ENCODE data around the gene NLRP11. TPM values are rescaled to one million over a fixed set of nuclear protein-coding genes. Genes with fewer than 3 reads are reported as not detected.
"Not testable (repeated sequence)": the region's sequence is repeated elsewhere in the genome, so short reads cannot be mapped to it uniquely, and the experiment has no call there.

The NLRP11 gene
- total RNA-seq, 1 donor from 2014 or later: not detected

GRCh38 chr19:55777528-55777927, 54.3 kb downstream of the NLRP11 start:
- no peak for DNase-seq

- not testable (repeated sequence) for DNase-seq
These were observed 62.2 kb downstream of the NLRP11 start for GRCh38 chr19:55769632-55770031.

DNA sequence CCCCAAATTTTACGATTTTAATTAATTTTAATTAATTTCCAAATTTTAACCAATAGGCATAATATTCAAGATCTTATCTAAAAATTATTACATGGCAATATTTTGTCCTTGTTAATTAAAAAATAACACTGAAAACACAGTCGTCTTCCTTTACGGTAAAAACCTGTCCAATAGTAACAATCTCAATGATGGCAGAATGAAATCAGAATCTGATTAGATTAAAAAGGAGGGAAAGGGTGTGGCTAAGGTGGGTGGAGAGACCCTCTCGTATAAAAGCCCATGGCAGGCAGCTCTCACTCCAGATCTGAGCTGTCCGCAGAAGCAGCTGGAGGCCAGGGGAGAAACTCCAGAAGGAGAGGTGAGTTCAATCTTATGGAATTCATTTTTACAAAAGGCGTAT, 63.0 kb downstream of the NLRP11 start, which contains the start of gene RFPL4AL1:
RFPL4AL1 (plus strand) TSS at position 301 of the 400 bp plus-strand sequence. CDS start 2,687 bp downstream, outside the sequence.
- DNase-seq: not testable (repeated sequence)

GRCh38 chr19:55766466-55766865, 65.3 kb downstream of the NLRP11 start:
- no peak for DNase-seq

DNA sequence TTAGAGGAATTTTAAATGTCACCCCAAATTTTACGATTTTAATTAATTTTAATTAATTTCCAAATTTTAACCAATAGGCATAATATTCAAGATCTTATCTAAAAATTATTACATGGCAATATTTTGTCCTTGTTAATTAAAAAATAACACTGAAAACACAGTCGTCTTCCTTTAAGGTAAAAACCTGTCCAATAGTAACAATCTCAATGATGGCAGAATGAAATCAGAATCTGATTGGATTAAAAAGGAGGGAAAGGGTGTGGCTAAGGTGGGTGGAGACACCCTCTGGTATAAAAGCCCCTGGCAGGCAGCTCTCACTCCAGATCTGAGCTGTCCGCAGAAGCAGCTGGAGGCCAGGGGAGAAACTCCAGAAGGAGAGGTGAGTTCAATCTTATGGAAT, 73.0 kb downstream of the NLRP11 start, which contains the start of gene RFPL4A:
RFPL4A (plus strand) TSS at position 301 of the 400 bp plus-strand sequence. CDS start 2,704 bp downstream, outside the sequence.
- DNase-seq: not testable (repeated sequence)

DNA sequence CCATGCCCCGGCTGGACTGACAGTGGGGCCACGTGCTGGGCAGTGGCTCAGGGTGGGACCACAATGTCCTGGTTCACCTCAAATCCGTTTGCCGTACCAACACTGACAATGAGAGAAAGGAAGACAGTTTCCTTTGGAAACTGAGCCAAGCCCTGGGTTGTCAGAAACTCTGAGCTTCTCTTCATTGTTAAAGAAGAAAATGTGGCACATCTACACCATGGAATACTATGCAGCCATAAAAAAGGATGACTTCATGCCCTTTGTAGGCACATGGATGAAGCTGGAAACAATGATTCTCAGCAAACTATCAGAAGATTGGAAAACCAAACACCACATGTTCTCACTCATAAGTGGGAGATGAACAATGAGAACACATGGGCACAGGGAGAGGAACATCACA, 75.0 kb downstream of the NLRP11 start:
- not testable (repeated sequence) for DNase-seq

DNA sequence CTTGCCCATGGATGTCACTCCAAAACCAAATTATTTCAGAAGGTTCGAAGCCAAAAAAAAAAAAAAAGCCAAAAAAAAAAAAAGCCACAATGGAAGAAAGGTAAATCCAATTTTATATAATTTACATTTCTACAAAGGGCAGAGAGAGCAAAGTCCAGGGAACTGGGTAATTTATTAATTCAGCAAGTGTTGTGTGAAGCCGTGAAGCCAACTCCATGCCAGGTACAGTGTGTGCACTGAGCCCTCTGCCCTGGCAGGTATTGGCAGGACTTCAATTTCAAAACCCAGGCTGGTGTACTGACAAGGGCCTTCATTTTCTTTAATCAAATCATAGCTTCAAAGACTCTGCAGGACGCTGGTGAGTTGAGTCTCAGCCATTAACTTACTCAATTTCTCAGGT, 78.4 kb downstream of the NLRP11 start:
- no peak for DNase-seq

GRCh38 chr19:55750715-55751114, 81.1 kb downstream of the NLRP11 start:
- no peak for DNase-seq

GRCh38 chr19:55738302-55738701, 93.5 kb downstream of the NLRP11 start, which contains the start of gene NLRP9:
Gene NLRP9 (minus strand): TSS chr19:55738402. CDS start chr19:55738374, 28 bp downstream.
- DNase-seq: no peak

Other genes with a start within 250 kb of the NLRP11 start
- gene FIZ1, start 232.5 kb downstream of the NLRP11 start, total RNA-seq: 5.9 TPM
- 16.0 TPM for gene ZNF524, start 231.7 kb downstream of the NLRP11 start, total RNA-seq
- gene ZNF865, start 226.4 kb downstream of the NLRP11 start, total RNA-seq: 5.0 TPM
- gene ZNF784, start 207.4 kb downstream of the NLRP11 start, total RNA-seq: 9.8 TPM
- gene ZNF580, start 191.0 kb downstream of the NLRP11 start, total RNA-seq: 4.4 TPM
- gene ZNF581, start 188.3 kb downstream of the NLRP11 start, total RNA-seq: 16.3 TPM
- gene CCDC106, start 183.8 kb downstream of the NLRP11 start, total RNA-seq: 8.6 TPM
- gene U2AF2, start 177.0 kb downstream of the NLRP11 start, total RNA-seq: 85.9 TPM
- gene EPN1, start 156.8 kb downstream of the NLRP11 start, total RNA-seq: 62.2 TPM
- gene NLRP9, start 93.6 kb downstream of the NLRP11 start, total RNA-seq: not detected
- 2.5 TPM for gene RFPL4A, start 72.9 kb downstream of the NLRP11 start, total RNA-seq
- not detected for gene RFPL4AL1, start 62.9 kb downstream of the NLRP11 start, total RNA-seq
- not detected for gene NLRP4, start 4.5 kb upstream of the NLRP11 start, total RNA-seq
- not detected for gene NLRP13, start 100.3 kb upstream of the NLRP11 start, total RNA-seq
- gene NLRP8, start 115.8 kb upstream of the NLRP11 start, total RNA-seq: not detected
- gene NLRP5, start 154.8 kb upstream of the NLRP11 start, total RNA-seq: not detected

Measured in tongue (tissue), 2 donors.